ENCODE measurements around the gene DARS1.

DARS1 gene

DNA sequence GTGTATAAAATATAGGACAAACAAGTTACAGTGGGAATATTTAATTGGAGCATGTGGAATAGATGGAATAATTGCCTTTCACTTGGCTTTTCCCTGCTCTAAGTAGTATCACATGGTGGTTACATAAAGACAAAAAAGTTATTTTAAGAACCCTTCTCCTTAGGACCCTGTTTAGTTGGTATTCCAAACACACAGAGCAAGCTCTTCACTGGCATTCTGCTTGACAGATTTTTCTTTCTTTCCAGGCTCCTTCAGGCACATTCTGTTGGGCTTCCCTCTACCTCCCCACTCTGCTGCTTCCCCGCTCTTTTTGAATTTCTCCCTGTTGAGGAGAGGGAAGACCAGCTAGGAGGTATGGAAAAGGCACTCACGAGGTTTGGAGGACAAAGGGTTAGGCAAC, 29.0 kb upstream of the DARS1 start:
- H3K4me2 ChIP-seq (ENCODE audit: low read depth, low read length, poor library complexity, severe bottlenecking) = no peak overlapping the region
- no peak overlapping the region for H2AFZ ChIP-seq (ENCODE audit: low read depth, low read length, severe bottlenecking)
- H3F3A ChIP-seq (ENCODE audit: insufficient read depth) = no peaks in the 10 kb centered on the region
- no peaks in the 10 kb centered on the region for H3K9me3 ChIP-seq (ENCODE audit: insufficient read depth, low read length)
- no peak overlapping the region for H3K27ac ChIP-seq (ENCODE audit: low read depth, low read length)
- no peak overlapping the region for H3K9ac ChIP-seq (ENCODE audit: low read length)
- no peak overlapping the region for H3K4me3 ChIP-seq (ENCODE audit: insufficient read depth, low read length, poor library complexity, severe bottlenecking)
- H4K20me1 ChIP-seq (ENCODE audit: low read depth, low read length) = no peaks in the 10 kb centered on the region
- TF ChIP-seq, protein P1, sequence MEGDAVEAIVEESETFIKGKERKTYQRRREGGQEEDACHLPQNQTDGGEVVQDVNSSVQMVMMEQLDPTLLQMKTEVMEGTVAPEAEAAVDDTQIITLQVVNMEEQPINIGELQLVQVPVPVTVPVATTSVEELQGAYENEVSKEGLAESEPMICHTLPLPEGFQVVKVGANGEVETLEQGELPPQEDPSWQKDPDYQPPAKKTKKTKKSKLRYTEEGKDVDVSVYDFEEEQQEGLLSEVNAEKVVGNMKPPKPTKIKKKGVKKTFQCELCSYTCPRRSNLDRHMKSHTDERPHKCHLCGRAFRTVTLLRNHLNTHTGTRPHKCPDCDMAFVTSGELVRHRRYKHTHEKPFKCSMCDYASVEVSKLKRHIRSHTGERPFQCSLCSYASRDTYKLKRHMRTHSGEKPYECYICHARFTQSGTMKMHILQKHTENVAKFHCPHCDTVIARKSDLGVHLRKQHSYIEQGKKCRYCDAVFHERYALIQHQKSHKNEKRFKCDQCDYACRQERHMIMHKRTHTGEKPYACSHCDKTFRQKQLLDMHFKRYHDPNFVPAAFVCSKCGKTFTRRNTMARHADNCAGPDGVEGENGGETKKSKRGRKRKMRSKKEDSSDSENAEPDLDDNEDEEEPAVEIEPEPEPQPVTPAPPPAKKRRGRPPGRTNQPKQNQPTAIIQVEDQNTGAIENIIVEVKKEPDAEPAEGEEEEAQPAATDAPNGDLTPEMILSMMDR (IDR thresholded peaks at IDR 0.05; ENCODE audit: insufficient read depth, low read length, poor library complexity, severe bottlenecking) = no peak
- no peak for TF ChIP-seq EZH2phosphoT487 (conservative IDR thresholded peaks at IDR 0.05; ENCODE audit: low read length)
- no peaks in the 10 kb centered on the region for H3K27me3 ChIP-seq (ENCODE audit: low read length)
- no peaks in the 10 kb centered on the region for H3K9me2 ChIP-seq (replicated peaks; ENCODE audit: insufficient read depth, low read length)
- no peaks in the 10 kb centered on the region for H3K36me3 ChIP-seq (ENCODE audit: low read length)
- H3K79me2 ChIP-seq (ENCODE audit: insufficient read depth, low read length) = no peaks in the 10 kb centered on the region

- no peaks in the 10 kb centered on the region for H3F3A ChIP-seq (ENCODE audit: insufficient read depth)
- TF ChIP-seq, protein P1 (IDR thresholded peaks at IDR 0.05; ENCODE audit: insufficient read depth, low read length, poor library complexity, severe bottlenecking) = no peak
- TF ChIP-seq EZH2phosphoT487 (conservative IDR thresholded peaks at IDR 0.05; ENCODE audit: low read length) = no peak
- no peaks in the 10 kb centered on the region for H4K20me1 ChIP-seq (ENCODE audit: low read depth, low read length)
- H2AFZ ChIP-seq (ENCODE audit: low read depth, low read length, severe bottlenecking) = no peak overlapping the region
- H3K27ac ChIP-seq (ENCODE audit: low read depth, low read length) = no peak overlapping the region
- H3K27me3 ChIP-seq (ENCODE audit: low read length) = no peaks in the 10 kb centered on the region
- no peak overlapping the region for H3K9ac ChIP-seq (ENCODE audit: low read length)
- H3K4me2 ChIP-seq (ENCODE audit: low read depth, low read length, poor library complexity, severe bottlenecking) = no peak overlapping the region
- H3K36me3 ChIP-seq (ENCODE audit: low read length) = no peaks in the 10 kb centered on the region
- no peaks in the 10 kb centered on the region for H3K79me2 ChIP-seq (ENCODE audit: insufficient read depth, low read length)
- no peaks in the 10 kb centered on the region for H3K9me3 ChIP-seq (ENCODE audit: insufficient read depth, low read length)
- H3K4me3 ChIP-seq (ENCODE audit: insufficient read depth, low read length, poor library complexity, severe bottlenecking) = no peak overlapping the region
- H3K9me2 ChIP-seq (replicated peaks; ENCODE audit: insufficient read depth, low read length) = no peaks in the 10 kb centered on the region
These were observed 28.5 kb upstream of the DARS1 start for GRCh38 chr2:136013955-136014354.

DNA sequence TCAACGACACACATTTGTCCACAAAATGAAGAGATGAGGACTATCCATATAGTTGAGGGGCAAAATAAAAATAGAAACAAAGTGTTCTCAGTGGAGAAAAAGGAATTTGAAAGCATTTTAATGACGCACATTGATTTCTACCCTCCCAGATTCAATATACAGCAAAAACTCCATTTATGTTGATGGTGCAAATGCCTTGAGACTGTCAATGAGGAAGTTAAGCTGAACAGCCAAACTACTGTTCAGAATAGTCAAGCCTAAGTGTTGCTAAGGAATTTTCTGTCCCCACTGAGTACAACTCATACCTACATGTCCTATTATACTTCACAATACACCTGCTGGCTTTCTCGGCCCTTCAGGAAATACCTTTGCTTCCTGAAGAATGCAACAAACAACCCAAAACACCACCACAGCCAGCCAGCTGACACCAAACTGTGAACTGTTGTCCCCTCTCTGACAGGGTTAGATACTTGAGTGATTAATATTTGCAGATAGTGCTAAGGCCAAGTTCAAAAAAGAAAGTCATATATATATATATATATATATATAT, 27.8 kb upstream of the DARS1 start:
- H3K9me3 ChIP-seq (ENCODE audit: insufficient read depth, low read length) = no peaks in the 10 kb centered on the region
- no peaks in the 10 kb centered on the region for H3F3A ChIP-seq (ENCODE audit: insufficient read depth)
- H3K4me2 ChIP-seq (ENCODE audit: low read depth, low read length, poor library complexity, severe bottlenecking) = no peak overlapping the region
- no peaks in the 10 kb centered on the region for H3K27me3 ChIP-seq (ENCODE audit: low read length)
- no peak overlapping the region for H3K9ac ChIP-seq (ENCODE audit: low read length)
- H2AFZ ChIP-seq (ENCODE audit: low read depth, low read length, severe bottlenecking) = no peak overlapping the region
- no peak overlapping the region for H3K27ac ChIP-seq (ENCODE audit: low read depth, low read length)
- H3K9me2 ChIP-seq (replicated peaks; ENCODE audit: insufficient read depth, low read length) = no peaks in the 10 kb centered on the region
- no peak for TF ChIP-seq EZH2phosphoT487 (conservative IDR thresholded peaks at IDR 0.05; ENCODE audit: low read length)
- TF ChIP-seq, protein P1 (IDR thresholded peaks at IDR 0.05; ENCODE audit: insufficient read depth, low read length, poor library complexity, severe bottlenecking) = no peak
- no peaks in the 10 kb centered on the region for H4K20me1 ChIP-seq (ENCODE audit: low read depth, low read length)
- no peak overlapping the region for H3K4me3 ChIP-seq (ENCODE audit: insufficient read depth, low read length, poor library complexity, severe bottlenecking)
- H3K79me2 ChIP-seq (ENCODE audit: insufficient read depth, low read length) = no peaks in the 10 kb centered on the region
- H3K36me3 ChIP-seq (ENCODE audit: low read length) = no peaks in the 10 kb centered on the region

Data from SU-DHL-6 (cell line).